ENCODE measurements around the gene VAMP1. TPM values are rescaled to one million over a fixed set of nuclear protein-coding genes. Genes with fewer than 3 reads are reported as not detected.

Gene VAMP1
- total and polyA plus RNA-seq, 2 experiments from 2014 or later = 15.1 to 28.4 TPM

GRCh38 chr12:6420364-6420763, 50.1 kb downstream of the VAMP1 start:
- no peak overlapping the region for H3K27ac ChIP-seq
- no peaks in the 10 kb centered on the region for H3K27me3 ChIP-seq
- no peaks in the 10 kb centered on the region for H3K36me3 ChIP-seq
- DNase-seq (ENCODE audit: low read depth in 1 of 2, low spot score in 1 of 2) = no peak
- TF ChIP-seq, protein P1, sequence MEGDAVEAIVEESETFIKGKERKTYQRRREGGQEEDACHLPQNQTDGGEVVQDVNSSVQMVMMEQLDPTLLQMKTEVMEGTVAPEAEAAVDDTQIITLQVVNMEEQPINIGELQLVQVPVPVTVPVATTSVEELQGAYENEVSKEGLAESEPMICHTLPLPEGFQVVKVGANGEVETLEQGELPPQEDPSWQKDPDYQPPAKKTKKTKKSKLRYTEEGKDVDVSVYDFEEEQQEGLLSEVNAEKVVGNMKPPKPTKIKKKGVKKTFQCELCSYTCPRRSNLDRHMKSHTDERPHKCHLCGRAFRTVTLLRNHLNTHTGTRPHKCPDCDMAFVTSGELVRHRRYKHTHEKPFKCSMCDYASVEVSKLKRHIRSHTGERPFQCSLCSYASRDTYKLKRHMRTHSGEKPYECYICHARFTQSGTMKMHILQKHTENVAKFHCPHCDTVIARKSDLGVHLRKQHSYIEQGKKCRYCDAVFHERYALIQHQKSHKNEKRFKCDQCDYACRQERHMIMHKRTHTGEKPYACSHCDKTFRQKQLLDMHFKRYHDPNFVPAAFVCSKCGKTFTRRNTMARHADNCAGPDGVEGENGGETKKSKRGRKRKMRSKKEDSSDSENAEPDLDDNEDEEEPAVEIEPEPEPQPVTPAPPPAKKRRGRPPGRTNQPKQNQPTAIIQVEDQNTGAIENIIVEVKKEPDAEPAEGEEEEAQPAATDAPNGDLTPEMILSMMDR (IDR thresholded peaks at IDR 0.05; ENCODE audit: low read depth, low read length) = no peak
- H3K4me1 ChIP-seq (ENCODE audit: low read depth) = no peaks in the 10 kb centered on the region
- H3K9me3 ChIP-seq (ENCODE audit: low read depth) = no peaks in the 10 kb centered on the region
- no peak overlapping the region for H3K4me3 ChIP-seq

- Histone ChIP-seq H3K27ac (no peak overlapping the region), H3K9me3 (ENCODE audit: low read depth) (no peaks in the 10 kb centered on the region), H3K27me3 (no peaks in the 10 kb centered on the region), H3K36me3 (no peaks in the 10 kb centered on the region), H3K4me1 (ENCODE audit: low read depth) (no peaks in the 10 kb centered on the region), H3K4me3 (no peak overlapping the region)
- TF ChIP-seq, protein P1 (IDR thresholded peaks at IDR 0.05; ENCODE audit: low read depth, low read length) = no peak
- DNase-seq (ENCODE audit: low read depth in 1 of 2, low spot score in 1 of 2) = no peak
These were observed 51.7 kb downstream of the VAMP1 start for GRCh38 chr12:6418796-6419195.

DNA sequence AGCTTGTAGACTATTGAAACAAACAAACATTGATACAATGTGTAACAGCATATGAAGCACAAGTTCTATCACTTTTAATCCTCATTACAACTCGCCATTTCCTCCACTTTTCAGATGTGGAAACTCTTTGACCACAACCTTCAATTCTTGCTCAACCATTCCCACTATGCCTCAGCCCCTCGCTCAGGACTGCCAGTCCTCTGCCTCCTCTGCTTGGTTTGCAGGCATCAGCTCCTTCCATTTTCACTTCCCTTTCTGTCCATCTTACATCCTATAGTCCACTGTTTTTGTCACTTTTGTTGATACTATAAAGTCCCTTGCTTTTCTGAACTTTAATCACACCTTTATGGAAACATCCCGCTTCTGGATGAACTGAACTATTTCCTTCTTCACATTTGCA, 53.9 kb downstream of the VAMP1 start:
- DNase-seq (ENCODE audit: low read depth in 1 of 2, low spot score in 1 of 2) = peak in 1 of 2 donors; percentile 54
- Histone ChIP-seq H3K4me3 (no peak overlapping the region), H3K27me3 (no peaks in the 10 kb centered on the region), H3K36me3 (no peaks in the 10 kb centered on the region), H3K27ac (no peak overlapping the region), H3K9me3 (ENCODE audit: low read depth) (no peaks in the 10 kb centered on the region), H3K4me1 (ENCODE audit: low read depth) (no peaks in the 10 kb centered on the region)
- TF ChIP-seq, protein P1 (IDR thresholded peaks at IDR 0.05; ENCODE audit: low read depth, low read length) = no peak

Other genes with a start within 250 kb of the VAMP1 start
- 0.86 and 0.99 TPM in 2 replicates for gene PLEKHG6, start 160.0 kb downstream of the VAMP1 start, total RNA-seq
- gene PLEKHG6, start 160.0 kb downstream of the VAMP1 start, polyA plus RNA-seq = 0.39 and 1.2 TPM in 2 replicates
- gene TNFRSF1A, start 128.6 kb downstream of the VAMP1 start, total RNA-seq = 32.8 and 33.3 TPM in 2 replicates
- 41.7 and 42.3 TPM in 2 replicates for gene TNFRSF1A, start 128.6 kb downstream of the VAMP1 start, polyA plus RNA-seq
- gene SCNN1A, start 95.1 kb downstream of the VAMP1 start, total RNA-seq = 0.25 and 0.66 TPM in 2 replicates
- not detected in 2 replicates for gene SCNN1A, start 95.1 kb downstream of the VAMP1 start, polyA plus RNA-seq
- gene LTBR, start 86.5 kb downstream of the VAMP1 start, total RNA-seq = 2.2 and 4.1 TPM in 2 replicates
- gene LTBR, start 86.5 kb downstream of the VAMP1 start, polyA plus RNA-seq = 0.65 and 2.4 TPM in 2 replicates
- not detected in 2 replicates for gene CD27, start 25.7 kb downstream of the VAMP1 start, total RNA-seq
- gene CD27, start 25.7 kb downstream of the VAMP1 start, polyA plus RNA-seq = 0.32 and 0.35 TPM in 2 replicates
- 2.8 and 3.4 TPM in 2 replicates for gene TAPBPL, start 18.6 kb downstream of the VAMP1 start, total RNA-seq
- gene TAPBPL, start 18.6 kb downstream of the VAMP1 start, polyA plus RNA-seq = 1.5 and 3.3 TPM in 2 replicates
- gene MRPL51, start 22.6 kb upstream of the VAMP1 start, total RNA-seq = 75.1 and 104 TPM in 2 replicates
- gene MRPL51, start 22.6 kb upstream of the VAMP1 start, polyA plus RNA-seq = 279 and 308 TPM in 2 replicates
- 134 and 156 TPM in 2 replicates for gene NCAPD2, start 23.4 kb upstream of the VAMP1 start, total RNA-seq
- 20.2 and 70.7 TPM in 2 replicates for gene NCAPD2, start 23.4 kb upstream of the VAMP1 start, polyA plus RNA-seq
- 8,013 and 12,904 TPM in 2 replicates for gene GAPDH, start 63.8 kb upstream of the VAMP1 start, total RNA-seq
- 11,564 and 14,299 TPM in 2 replicates for gene GAPDH, start 63.8 kb upstream of the VAMP1 start, polyA plus RNA-seq
- 18.0 and 29.0 TPM in 2 replicates for gene IFFO1, start 85.4 kb upstream of the VAMP1 start, total RNA-seq
- 25.4 and 28.4 TPM in 2 replicates for gene IFFO1, start 85.4 kb upstream of the VAMP1 start, polyA plus RNA-seq
- 20.4 and 45.5 TPM in 2 replicates for gene NOP2, start 97.6 kb upstream of the VAMP1 start, total RNA-seq
- gene NOP2, start 97.6 kb upstream of the VAMP1 start, polyA plus RNA-seq = 36.2 and 38.2 TPM in 2 replicates
- gene CHD4, start 136.7 kb upstream of the VAMP1 start, total RNA-seq = 363 and 580 TPM in 2 replicates
- gene CHD4, start 136.7 kb upstream of the VAMP1 start, polyA plus RNA-seq = 155 and 204 TPM in 2 replicates
- gene LPAR5, start 165.3 kb upstream of the VAMP1 start, total RNA-seq = 0.07 and 0.71 TPM in 2 replicates
- 0.10 and 0.78 TPM in 2 replicates for gene LPAR5, start 165.3 kb upstream of the VAMP1 start, polyA plus RNA-seq
- gene ACRBP, start 176.8 kb upstream of the VAMP1 start, total RNA-seq = 0.99 and 2.8 TPM in 2 replicates
- 2.6 and 7.0 TPM in 2 replicates for gene ACRBP, start 176.8 kb upstream of the VAMP1 start, polyA plus RNA-seq
- gene ING4, start 192.4 kb upstream of the VAMP1 start, total RNA-seq = 95.2 and 107 TPM in 2 replicates
- 95.3 and 96.2 TPM in 2 replicates for gene ING4, start 192.4 kb upstream of the VAMP1 start, polyA plus RNA-seq
- gene ZNF384, start 218.7 kb upstream of the VAMP1 start, total RNA-seq = 39.4 and 44.9 TPM in 2 replicates
- 38.2 and 44.1 TPM in 2 replicates for gene ZNF384, start 218.7 kb upstream of the VAMP1 start, polyA plus RNA-seq
- 0.36 and 5.5 TPM in 2 replicates for gene PIANP, start 230.1 kb upstream of the VAMP1 start, total RNA-seq
- 4.1 and 5.0 TPM in 2 replicates for gene PIANP, start 230.1 kb upstream of the VAMP1 start, polyA plus RNA-seq